GM06990 (cell line): Measurements from ENCODE around the gene RASAL1.

Experiments
- DNase-seq: peaks from one replicate; pipeline ENCODE4 v3.0.0-alpha.2; 2011; ENCODE audit not compliant: insufficient read length; ENCODE audit errors: extremely low read depth
- H3K27me3 ChIP-seq: replicated peaks from 2 replicates; pipeline ENCODE4 v1.6.0; 2011; ENCODE audit warnings: low read length; ENCODE audit not compliant: control insufficient read depth, insufficient read depth
- H3K36me3 ChIP-seq: 2 replicates; pipeline ENCODE4 v1.5.1; 2011; ENCODE audit warnings: low read length; ENCODE audit not compliant: control insufficient read depth, insufficient read depth
- H3K4me3 ChIP-seq: replicated peaks from 2 replicates; pipeline ENCODE4 v1.5.1; 2011; ENCODE audit warnings: low read depth, mild to moderate bottlenecking, control low read depth, low read length
- CTCF ChIP-seq: IDR thresholded peaks from 2 replicates; pipeline ENCODE4 v1.5.1; 2011; ENCODE audit warnings: low read length, control low read depth, mild to moderate bottlenecking, inconsistent platforms; ENCODE audit not compliant: insufficient read depth, poor library complexity, severe bottlenecking

The RASAL1 gene

DNA sequence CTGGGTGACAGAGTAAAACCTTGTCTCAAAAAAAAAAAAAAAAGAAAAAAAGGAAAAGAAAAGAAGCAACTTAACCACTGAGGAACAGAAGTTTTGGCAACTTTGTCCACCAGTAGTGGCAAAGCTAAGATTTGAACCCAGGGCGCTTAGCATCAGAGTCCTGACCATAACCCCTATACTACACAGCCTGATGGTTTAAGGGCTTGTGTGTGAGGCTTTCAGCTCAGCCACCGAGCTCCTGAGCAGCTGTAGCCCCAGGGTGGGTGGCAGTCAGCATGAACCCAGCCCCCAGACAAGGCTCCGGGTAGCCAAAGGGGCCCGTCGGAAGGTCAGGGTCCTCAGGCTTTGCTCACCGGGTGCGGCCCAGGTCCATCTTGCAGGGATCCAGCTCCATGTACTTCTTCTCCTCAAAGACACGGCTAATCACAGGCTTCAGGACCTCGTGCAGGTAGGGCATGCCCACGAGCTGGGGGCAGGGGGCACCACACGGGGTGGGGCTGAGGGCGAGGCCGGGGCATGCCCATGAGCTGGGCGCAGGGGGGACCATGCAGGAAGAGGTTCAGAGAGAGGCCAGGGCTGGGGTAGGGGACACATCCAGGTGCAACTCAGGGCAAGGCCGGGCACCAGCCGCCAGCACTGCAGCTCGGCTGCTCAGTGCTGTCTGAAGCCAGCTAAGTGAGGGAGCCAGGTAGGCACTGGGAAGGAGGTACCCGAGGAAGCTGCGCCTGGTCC is 20.9 kb downstream of the RASAL1 start:
- Histone ChIP-seq H3K36me3 (no peaks in the 10 kb centered on the region), H3K4me3 (no peak overlapping the region), H3K27me3 (no peaks in the 10 kb centered on the region; the same call in 1 of the 2 replicates)
- no peak for DNase-seq
- TF ChIP-seq CTCF: no peak

GRCh38 chr12:113113397-113113796 is 22.2 kb downstream of the RASAL1 start:
- no peak overlapping the region for H3K4me3 ChIP-seq
- H3K27me3 ChIP-seq: no peaks in the 10 kb centered on the region; the same call in 1 of the 2 replicates
- DNase-seq: no peak
- TF ChIP-seq CTCF: no peak
- no peaks in the 10 kb centered on the region for H3K36me3 ChIP-seq

DNA sequence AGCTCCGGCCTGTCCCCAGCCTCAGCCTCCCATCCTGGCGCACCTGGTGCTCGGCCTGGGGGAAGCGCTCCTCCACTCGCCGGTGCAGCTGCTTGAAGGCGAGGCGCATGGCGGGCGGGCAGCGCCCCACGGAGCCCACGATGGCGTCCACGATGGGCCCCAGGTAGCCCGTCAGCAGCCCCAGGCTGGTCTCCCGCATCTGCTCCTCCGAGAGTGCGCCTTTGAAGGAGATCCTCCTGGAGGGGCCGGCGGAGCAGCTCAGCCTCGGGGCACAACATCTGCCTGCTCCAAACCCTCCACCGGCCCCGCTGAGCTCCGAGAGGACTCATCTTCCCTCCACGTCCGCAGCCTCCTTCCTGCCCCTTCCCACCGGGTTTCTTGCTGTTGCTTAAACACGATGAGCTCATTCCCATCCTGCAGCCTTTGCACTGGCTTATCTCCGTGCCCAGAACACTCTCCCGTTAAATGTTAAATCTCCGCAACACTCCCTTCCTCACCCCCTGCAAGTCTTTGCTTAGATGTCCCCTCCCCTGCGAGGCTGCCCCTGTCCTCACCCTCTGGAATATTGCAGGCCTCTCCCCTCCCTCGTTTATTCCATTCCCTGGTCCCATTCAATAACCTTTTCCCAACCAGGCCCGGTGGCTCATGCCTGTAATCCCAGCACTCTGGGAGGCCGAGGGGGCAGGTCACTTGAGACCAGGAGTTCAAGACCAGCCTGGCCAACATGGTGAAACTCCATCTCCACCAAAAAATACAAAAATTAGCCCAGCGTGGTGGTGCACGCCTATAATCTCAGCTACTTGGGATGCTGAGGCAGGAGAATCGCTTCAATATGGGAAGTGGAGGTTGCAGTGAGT is 23.3 kb downstream of the RASAL1 start:
- no peaks in the 10 kb centered on the region; the same call in 1 of the 2 replicates for H3K27me3 ChIP-seq
- no peak for TF ChIP-seq CTCF
- no peak overlapping the region for H3K4me3 ChIP-seq
- no peaks in the 10 kb centered on the region for H3K36me3 ChIP-seq
- DNase-seq: no peak

GRCh38 chr12:113111247-113111646 is 24.3 kb downstream of the RASAL1 start:
- no peak for TF ChIP-seq CTCF
- Histone ChIP-seq H3K4me3 (no peak overlapping the region), H3K36me3 (no peaks in the 10 kb centered on the region), H3K27me3 (no peaks in the 10 kb centered on the region; the same call in 1 of the 2 replicates)
- DNase-seq: no peak

DNA sequence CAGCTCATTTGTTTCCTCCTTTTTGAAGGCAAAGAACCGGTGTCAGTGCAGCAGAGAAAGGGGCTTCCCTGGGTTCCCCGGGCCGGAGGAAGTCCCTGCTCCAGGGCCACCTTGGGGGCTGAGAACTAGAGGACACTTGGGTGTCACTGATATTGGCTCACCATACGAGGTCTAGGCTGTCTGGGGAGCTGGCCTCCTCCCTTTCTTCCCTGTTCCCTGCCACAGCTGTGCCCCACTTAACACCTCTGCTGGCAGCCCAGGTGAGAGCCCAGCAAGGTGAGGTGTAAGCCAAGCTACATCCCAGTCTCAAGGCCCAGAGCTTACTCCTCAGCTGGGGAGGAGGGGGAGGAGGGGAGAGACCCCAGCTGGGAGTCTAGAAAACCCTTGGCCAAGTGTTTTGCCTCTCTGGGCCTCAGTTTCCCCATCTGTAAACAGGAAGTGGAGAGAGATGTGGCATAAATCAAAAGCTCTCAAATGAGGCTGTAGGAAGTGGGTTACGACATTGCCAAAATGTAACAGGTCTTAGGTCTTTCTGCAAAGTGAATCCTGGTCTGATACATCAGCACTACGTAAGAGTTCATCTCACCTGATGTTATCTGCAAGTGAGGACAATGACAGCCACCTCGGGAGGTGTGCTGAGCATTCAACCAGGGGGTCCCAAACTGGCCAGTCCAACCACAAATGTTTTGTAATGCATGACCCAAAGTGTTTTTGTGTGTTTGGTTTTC is 25.5 kb downstream of the RASAL1 start:
- no peak for DNase-seq
- H3K36me3 ChIP-seq: no peaks in the 10 kb centered on the region
- no peak overlapping the region for H3K4me3 ChIP-seq
- no peak for TF ChIP-seq CTCF
- H3K27me3 ChIP-seq: no peaks in the 10 kb centered on the region; the same call in 1 of the 2 replicates
